ENCODE measurements around the gene CCDC149.

GRCh38 chr4:24770032-24770584 is 142.7 kb downstream of the CCDC149 start:
- TF ChIP-seq CTCF (IDR thresholded peaks at IDR 0.05) (no peak), POLR2A (IDR thresholded peaks at IDR 0.05) (no peak)

All from heart left ventricle (tissue), 13 donors.